ENCODE results near the gene NEFH. TPM values are rescaled to one million over a fixed set of nuclear protein-coding genes. Genes with fewer than 3 reads are reported as not detected.
"Not testable (repeated sequence)": the region's sequence is repeated elsewhere in the genome, so short reads cannot be mapped to it uniquely, and the experiment has no call there.

NEFH gene, protein sequence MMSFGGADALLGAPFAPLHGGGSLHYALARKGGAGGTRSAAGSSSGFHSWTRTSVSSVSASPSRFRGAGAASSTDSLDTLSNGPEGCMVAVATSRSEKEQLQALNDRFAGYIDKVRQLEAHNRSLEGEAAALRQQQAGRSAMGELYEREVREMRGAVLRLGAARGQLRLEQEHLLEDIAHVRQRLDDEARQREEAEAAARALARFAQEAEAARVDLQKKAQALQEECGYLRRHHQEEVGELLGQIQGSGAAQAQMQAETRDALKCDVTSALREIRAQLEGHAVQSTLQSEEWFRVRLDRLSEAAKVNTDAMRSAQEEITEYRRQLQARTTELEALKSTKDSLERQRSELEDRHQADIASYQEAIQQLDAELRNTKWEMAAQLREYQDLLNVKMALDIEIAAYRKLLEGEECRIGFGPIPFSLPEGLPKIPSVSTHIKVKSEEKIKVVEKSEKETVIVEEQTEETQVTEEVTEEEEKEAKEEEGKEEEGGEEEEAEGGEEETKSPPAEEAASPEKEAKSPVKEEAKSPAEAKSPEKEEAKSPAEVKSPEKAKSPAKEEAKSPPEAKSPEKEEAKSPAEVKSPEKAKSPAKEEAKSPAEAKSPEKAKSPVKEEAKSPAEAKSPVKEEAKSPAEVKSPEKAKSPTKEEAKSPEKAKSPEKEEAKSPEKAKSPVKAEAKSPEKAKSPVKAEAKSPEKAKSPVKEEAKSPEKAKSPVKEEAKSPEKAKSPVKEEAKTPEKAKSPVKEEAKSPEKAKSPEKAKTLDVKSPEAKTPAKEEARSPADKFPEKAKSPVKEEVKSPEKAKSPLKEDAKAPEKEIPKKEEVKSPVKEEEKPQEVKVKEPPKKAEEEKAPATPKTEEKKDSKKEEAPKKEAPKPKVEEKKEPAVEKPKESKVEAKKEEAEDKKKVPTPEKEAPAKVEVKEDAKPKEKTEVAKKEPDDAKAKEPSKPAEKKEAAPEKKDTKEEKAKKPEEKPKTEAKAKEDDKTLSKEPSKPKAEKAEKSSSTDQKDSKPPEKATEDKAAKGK
- 10 to 100 TPM in 2 of 3 donors, 1 to 10 TPM in 1; 9.9 to 12.2 (median 11.7) TPM for polyA plus RNA-seq (ENCODE audit: insufficient read length in 3 of 3)

DNA sequence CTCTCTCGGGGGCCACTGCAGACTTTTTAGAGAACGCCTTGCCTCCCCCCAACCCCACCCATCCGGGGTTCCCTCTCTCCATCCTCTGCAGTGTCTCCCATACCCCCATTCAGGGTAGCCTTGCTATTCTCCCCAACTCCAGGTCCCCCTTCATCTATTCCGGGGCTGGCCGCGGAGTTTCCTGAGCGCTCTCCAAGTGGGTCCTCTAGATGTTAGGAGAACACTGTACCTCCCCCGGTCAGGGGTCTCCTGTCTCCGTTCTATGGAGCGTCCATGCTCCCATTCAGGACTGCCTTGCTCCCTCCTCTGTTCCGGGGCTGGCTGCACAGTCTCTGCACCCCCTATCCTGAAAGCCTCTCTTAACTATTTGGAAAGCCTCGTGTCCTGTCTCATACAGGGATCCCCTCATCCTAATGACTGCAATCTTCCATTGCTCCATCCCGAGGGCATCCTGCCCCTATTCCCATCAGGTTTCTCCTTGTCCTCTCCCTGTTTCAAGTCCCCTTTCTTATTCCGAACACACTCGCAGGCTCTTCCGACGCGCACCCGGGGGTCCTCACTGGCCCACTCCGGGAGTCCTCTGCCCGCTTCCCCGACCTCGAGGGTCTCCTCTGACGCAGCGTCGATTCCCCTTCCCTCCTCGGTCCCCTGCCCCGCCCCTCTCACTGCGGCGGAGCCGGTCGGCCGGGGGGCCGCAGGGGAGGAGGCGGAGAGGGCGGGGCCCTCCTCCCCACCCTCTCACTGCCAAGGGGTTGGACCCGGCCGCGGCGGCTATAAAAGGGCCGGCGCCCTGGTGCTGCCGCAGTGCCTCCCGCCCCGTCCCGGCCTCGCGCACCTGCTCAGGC, at the start of gene NEFH:
NEFH (plus strand) TSS at position 802 of the 845 bp plus-strand sequence. CDS start 45 bp downstream, outside the sequence.
- no peak for DNase-seq (ENCODE audit: low read depth in 3 of 3, low spot score in 2 of 3)

DNA sequence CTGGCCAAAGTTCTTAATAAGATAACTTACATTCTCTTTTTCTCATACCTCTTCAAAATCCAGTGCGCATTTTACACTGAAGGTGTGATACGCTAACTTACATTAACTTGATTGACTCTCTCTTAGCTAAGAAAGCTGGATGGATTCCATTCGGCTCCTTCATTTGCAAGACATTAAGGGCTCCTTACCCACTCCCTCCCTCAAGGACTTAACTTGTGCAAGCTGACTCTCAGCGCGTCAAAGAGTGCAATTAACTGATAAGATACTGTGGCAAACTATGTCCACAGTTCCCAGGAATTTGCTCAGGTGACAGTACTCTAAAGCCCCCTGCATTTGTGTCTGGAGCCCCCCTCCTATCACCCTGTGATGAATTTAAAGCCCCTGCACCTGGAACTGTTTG, 48.0 kb upstream of the NEFH start:
- DNase-seq (ENCODE audit: low read depth in 3 of 3, low spot score in 2 of 3) = no peak

DNA sequence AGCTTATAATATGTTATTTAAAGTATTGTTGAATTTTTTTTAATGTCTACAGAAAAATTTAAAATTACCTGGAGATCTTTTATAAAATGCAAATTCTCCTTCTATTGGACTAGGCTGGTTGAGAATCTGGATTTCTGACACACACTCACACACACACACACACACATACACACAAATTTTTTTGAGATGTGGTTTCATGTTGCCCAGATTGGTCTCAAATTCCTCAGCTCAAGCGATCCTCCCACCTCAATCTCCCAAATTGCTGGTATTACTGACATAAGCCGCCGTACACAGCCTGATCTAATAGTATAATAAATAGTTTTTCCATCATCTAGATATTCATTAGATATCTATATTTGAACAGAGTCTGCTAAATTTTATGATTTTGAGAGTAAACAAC, 46.2 kb upstream of the NEFH start:
- no peak for DNase-seq (ENCODE audit: low read depth in 3 of 3, low spot score in 2 of 3)

DNA sequence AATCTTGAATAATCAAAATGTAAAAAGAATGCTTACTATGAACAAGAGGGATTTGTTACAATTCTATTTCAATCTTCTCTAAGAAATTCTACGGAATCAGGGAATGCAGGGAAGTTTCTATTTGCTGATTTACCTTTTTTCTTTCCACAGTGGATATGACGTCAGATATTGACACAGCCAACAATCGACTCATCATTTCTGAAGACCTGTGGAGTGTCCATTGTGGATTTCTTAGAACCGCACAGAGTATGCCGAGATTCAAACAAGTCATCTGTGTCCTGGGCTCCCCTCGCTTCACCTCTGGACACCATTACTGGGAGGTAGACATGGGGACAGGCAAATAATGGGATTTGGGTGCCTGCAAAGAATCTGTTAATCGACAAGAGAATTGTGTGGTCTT, 45.7 kb upstream of the NEFH start:
- no peak for DNase-seq (ENCODE audit: low read depth in 3 of 3, low spot score in 2 of 3)

DNA sequence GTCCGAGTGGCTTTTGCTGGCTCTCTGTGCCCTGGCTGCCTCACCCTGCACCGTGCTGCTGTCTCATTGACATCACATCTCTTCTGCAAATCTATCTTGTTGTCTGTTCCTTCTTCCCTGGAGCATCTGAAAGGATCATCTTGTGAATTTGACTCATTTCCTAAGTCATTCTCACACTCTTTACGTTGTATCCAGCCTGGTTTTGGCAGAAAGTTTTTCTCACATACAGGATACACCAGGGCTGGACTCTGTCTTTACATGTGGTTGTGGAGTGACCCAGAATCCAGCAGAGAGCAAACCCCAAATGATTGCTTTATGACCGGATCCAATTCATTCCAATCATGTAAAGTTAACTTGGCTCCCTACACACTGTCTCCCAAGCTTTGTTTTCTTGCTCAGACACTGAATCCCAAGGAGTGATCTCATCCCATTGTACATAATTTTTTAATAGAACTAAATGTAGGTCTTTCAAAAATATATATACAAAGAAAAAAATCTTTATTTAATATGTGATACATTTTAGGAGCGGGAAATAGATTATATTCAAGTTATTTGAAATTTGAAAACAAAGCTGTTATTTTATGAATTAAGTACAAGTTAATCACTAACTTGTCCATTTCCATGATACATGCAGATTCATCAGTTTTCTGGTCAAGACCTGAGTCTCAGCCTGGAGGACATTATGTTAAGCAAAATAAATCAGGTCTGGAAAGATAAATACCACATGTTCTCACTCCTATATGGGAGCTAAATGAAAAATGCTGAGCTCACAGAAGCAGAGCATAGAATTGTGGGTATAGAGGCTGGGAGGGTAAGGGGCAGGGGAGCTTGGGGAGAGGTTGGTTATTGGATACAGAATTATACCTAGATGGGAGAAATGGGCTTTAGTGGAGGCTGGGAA, 44.5 kb upstream of the NEFH start:
- no peak for DNase-seq (ENCODE audit: low read depth in 3 of 3, low spot score in 2 of 3)

DNA sequence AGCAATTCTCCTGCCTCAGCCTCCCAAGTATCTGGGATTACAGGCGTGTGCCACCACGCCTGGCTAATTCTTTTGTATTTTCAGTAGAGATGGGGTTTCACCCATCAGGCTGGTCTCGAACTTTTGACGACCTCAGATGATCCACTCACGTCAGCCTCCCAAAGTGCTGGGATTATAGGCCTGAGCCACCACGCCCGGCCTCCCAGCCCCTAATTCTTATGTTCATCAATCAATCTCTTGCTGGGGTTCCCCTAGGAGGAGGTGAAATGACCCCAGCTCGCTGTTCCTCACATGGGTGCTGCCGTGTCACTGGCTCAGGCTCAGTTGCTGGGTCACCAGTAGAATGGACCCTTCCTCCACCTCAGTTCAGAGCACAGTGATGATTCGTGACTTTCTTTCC, 41.7 kb upstream of the NEFH start, which contains the start of gene RFPL1:
RFPL1 (plus strand) TSS at position 301 of the 400 bp plus-strand sequence.
- DNase-seq (ENCODE audit: low read depth in 3 of 3, low spot score in 2 of 3) = not testable (repeated sequence)

DNA sequence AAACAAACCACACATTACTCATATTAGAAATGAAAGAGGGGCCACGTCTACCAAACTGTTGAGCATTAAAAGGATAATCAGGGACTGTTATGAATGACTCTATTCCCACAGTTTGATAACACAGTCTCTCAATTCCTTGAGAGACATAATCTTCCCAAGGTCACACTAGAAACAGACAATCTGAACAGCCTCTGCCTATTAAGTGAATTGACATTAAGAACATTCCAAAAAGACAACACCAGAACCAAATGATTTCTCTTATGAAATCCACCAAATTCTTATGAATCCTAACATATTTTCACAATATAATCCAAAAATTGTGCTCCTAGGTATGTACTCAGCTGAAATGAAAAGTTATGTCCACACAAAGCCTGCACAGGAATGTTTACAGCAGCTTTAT, 37.0 kb upstream of the NEFH start:
- no peak for DNase-seq (ENCODE audit: low read depth in 3 of 3, low spot score in 2 of 3)

DNA sequence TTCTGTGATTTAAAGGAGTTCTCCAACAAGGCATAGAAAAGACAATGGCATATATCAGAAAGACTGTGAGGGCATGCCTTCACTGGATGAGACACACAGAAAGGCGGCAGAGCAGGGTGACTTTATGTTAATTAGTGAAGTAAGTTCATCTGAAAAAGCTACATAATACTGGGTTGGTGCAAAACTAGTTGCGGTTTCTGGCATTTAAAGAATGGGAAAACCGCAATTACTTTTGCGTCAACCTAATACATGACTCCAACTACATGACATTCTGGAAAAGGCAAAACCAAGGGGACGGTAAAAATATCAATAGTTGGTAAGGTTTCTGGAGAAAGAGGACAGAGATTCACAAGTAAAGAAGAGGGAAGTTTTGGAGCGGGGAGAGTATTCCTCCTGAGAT, 36.6 kb upstream of the NEFH start:
- no peak for DNase-seq (ENCODE audit: low read depth in 3 of 3, low spot score in 2 of 3)

DNA sequence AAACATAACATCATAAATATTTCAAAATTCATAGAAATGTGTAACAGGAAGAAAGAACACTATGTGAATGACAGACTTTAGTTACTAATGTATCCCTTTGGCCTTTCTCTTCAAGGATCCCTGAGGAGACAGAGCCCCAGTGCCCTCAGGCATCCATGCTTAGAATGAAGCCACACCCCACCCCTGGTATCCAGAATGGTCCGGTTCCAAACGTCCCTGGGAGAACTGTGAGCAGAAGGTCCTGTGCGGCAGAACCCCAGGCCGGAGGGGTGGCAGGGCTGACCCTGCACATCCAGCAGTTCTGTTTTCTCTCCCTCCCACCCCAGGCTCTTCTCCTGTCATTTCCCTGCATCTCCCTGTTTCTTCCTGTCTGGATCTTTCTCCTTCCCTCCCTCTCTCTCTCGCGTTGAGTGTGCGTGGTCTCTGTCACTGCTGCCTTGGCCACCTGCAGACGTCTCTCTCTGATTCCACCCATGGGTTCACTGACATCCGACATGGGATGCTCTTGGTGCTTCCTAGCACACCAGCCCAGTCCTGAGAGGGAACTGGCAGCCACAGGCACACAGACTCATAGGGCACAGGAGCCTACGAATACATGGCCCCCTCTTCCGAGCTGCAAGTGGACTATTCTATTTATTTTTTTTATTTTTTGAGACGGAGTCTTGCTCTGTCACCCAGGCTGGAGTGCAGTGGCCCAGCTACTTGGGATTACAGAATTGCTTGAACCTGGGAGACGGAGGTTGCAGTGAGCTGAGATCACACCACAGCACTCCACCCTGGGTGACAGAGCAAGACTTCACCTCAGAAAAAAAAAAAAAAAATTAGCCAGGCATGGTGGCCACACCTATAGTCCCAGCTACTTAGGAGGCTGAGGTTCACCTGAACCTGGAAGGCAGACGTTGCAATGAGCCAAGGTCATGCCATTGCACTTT, 35.9 kb upstream of the NEFH start:
- DNase-seq (ENCODE audit: low read depth in 3 of 3, low spot score in 2 of 3) = no peak

DNA sequence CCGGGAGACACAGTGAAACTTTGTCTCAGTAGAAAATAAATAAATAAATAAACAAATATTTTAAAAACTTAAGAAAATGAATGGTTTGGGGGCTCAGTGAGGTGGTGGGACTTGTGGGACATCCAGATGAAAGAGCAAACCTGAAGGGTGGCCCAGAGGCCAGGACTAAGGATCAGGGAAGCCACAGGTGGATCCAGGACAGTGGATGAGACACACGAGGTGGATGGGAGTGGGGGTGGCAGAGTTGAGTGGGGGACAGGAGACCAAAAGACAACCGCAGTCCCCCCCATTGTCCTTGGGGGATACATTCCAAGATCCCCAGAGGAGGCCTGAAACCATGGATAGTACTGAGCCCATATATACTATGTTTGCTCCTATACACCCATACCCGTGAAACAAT, 34.5 kb upstream of the NEFH start:
- DNase-seq (ENCODE audit: low read depth in 3 of 3, low spot score in 2 of 3) = no peak

DNA sequence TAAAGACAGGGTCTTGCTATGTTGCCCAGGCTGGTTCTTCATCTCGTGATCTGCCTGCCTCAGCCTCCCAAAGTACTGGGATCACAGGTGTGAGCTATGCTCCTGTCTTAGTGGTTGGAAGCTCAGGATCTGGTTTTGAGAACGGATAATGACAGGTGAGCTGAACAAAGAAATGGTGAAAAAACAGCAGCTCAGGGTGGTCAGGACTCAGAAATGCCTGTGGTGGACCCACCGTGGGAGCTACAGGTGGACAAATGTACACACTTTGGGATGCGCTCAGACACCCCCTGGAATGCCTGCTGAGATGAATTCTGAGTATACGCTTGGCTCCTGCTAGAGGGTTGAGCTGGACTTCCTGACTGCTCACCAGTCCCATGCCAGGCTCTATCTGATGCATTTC, 32.1 kb upstream of the NEFH start:
- no peak for DNase-seq (ENCODE audit: low read depth in 3 of 3, low spot score in 2 of 3)

DNA sequence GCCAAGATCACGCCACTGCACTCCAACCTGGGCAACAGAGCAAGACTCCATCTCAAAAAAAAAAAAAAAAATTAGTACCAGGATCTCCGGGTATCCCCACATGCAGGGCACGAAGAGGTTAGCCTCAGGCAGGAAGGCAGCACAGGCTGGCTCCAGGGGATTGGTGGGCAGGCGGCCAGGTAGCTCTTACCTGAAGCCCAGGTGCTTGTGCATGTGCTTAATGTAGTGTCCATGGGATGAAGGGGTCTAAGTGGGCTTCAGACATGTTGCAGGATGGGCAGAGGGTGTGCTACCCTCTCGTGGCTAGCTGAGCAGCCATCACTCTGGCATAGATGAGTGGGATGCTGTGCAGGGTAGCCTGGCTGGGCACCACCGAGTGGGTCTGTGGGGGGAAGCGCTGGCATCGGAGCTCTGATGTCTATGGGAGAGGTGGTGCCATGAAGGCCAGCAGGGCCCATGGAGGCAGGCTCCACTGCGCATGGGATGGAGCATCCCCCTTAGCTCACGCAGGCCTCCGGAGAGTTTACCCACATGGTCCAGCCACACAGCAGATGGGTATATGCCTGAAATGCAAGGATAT, 30.6 kb upstream of the NEFH start:
- no peak for DNase-seq (ENCODE audit: low read depth in 3 of 3, low spot score in 2 of 3)

DNA sequence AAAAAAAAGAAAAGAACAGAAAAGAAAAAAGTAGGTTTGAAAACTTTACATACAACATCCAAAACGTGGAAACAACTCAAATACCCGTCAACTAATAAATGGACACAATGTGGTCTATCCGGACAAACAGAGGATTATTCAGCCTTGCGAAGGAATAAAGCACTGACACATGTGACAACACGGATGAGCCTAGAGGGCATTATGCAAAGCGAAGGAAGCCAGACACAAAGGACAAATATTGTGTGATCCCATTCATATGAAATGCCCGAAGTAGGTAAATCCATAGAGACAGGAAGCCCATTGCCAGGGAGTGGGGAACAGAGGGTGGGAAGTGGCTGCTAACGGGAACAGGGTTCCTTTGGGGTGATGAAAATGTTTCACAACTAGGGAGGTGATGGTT, 29.8 kb upstream of the NEFH start:
- DNase-seq (ENCODE audit: low read depth in 3 of 3, low spot score in 2 of 3) = no peak

DNA sequence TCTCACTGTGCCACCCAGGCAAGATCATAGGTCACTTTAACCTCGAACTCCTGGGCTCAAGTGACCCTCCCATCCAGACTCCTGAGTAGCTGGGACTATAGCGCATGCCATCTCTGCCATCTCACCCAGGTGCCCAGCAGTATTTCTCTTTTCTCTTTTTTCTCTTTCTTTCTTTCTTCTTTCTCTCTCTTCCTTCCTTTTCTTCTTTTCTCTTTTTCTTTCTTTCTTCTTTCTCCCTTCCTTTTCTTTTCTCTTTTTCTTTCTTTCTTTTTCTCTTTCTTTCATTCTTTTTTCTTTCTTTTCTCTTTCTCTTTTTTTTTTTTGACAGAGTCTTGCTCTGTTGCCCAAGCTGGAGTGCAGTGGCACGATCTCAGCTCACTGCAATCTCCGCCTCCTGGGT, 28.2 kb upstream of the NEFH start:
- DNase-seq (ENCODE audit: low read depth in 3 of 3, low spot score in 2 of 3) = no peak

DNA sequence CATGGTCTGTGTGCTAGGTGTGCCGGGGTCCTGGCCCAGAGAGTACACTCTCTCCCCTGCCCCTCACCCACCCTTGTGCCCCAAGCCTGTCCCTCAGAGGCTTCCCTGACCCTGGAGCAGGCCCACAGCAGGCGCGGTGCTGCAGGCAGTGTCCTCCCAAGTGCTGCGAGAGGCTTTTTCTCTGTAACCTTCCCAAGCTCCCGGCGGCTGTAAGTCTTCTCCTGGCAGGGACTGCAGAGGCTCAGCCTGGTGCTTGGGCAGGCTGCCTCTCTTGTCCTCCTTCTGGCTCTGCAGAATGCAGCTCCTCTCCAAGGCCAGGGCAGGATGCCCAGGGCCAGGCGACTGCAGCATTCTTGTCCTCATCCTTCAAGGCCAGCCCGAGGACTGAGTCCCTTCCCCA, 25.7 kb upstream of the NEFH start:
- no peak for DNase-seq (ENCODE audit: low read depth in 3 of 3, low spot score in 2 of 3)

DNA sequence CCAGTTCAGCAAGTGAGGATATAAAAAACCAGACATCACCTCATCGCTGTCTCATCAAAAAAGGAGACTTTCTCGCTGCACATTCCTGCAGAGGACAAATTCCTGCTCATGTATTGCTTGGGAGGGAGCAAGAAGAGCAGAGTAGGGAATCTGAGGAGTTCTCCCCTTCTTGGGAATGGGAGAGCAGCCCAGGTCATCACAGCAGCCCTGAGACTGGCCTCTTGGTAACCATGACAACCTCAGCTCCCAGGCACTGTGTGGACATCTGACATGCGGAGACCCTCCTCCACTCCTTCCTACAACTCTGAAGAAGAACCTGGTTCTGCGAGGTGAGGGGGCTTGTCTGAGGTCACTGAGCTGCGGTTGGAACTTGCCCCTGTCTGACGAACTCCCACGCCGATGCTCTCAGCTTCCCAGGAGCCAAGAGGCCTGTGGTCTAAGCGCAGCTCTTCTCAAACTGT, 23.8 kb upstream of the NEFH start:
- no peak for DNase-seq (ENCODE audit: low read depth in 3 of 3, low spot score in 2 of 3)

DNA sequence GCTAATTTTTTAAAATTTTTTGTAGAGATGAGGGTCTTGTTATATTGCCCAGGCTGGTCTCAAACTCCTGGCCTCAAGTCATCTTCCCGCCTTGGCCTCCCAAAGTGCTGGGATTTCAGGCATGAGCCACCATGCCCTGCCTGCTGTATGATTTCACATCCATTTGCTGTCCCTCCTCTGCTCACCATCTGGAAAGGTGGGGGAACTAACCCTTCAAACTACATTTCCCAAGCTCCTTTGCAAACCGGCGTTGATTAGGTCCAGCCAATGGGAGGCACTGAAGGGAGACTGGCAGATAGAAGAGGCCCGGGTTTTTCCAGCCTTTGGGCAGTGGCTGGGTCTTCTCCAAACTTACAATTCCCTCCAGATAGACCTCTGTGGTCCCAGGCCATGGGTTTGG, 22.3 kb upstream of the NEFH start:
- no peak for DNase-seq (ENCODE audit: low read depth in 3 of 3, low spot score in 2 of 3)

DNA sequence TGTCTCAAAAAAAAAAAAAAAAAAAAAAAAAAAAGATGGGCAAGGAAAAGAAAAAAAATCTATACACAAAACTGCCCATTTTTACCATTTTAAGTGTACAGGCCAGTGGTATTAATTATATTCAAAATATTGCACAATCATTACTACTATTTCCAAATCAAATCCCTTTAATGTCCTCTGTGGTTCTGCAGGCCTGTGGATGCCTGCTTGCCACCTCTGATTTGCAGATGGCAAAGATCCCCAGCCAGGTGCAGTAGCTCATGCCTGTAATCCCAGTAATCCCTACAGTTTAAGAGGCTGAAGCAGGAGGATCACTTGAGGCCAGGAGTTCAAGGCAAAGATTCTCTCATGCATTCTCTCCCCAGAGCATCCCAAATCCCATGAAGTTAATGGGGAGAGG, 21.5 kb upstream of the NEFH start:
- DNase-seq (ENCODE audit: low read depth in 3 of 3, low spot score in 2 of 3) = no peak

Measured in right renal cortex interstitium (tissue), 3 donors.